ENCODE measurements around the gene KCNJ14.

The KCNJ14 gene

DNA sequence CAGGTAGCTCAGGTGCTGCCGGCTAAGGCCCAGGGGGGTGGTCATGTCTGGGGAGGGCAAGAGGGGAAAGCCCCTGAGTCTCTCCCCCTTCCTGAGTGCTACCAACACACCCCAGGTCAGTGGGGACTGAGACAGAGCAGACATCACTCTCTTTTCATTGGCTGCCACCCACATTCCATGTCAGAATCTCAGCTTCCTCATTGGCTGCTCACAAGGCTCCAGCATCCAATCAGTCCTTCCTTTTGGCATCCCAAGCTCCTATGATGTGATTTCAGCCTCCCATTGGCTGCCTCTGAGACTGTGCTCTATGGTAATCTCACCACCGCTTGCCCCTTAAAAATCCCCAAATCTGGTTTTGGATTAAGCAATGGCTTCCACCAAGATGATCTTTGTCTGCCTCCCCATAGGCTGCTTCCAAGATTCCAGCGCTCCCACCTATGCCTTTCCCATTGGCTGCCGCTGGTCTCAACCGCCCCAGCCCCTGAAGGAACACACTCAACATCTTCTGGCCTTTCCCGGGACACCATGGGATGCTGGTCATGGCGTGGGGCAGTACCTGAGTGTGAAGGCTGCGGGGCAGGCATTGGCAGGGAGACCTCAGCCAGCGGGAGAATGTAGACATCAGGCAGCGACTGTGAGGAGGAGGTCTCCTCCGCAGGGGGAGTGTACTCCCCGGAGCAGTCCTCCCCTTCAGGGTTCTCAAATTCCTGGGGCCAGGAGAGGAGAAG lies 54.3 kb downstream of the KCNJ14 start:
- no peak for DNase-seq

DNA sequence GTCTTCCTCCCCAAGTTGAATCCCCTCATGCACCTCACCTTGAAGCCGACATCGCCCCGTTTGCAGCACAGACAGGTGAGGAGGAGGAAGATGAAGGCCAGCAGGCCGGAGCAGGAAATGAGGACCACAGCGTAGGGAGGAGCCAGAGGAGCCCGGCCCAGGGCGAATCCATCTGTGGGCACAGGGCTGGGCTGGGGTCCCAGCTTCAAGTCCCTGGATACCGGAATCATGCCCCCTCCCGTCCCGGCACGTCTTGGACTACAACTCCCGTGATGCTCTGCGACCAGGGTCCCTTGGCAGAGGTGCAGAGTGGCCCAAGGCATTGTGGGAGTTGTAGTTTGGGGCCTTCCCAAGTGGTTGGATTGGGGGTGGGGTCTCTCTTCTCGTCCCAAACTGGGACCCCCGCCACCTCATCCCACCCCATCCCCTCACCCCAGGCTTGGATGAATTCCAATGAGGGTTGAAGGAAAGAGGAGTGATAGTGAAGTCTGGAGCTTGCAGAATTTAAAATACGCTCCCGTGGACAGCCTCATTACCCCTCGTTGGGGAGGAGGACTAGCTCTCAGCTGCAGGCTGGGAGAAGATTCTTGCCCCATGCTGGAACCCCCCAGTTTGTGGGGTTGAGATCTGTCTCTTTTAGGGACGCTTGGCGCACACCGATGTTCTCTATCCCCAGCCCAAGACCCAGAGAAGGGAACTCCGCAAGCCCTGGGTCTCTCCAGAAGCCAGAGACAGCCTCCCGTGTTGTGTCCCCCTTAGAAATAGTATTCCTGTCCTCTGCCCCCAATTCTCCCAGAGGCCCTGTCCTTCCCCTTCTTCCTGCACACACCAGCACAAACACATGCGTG lies 55.3 kb downstream of the KCNJ14 start:
- peak; percentile 69 to 76 (median 69) for DNase-seq

DNA sequence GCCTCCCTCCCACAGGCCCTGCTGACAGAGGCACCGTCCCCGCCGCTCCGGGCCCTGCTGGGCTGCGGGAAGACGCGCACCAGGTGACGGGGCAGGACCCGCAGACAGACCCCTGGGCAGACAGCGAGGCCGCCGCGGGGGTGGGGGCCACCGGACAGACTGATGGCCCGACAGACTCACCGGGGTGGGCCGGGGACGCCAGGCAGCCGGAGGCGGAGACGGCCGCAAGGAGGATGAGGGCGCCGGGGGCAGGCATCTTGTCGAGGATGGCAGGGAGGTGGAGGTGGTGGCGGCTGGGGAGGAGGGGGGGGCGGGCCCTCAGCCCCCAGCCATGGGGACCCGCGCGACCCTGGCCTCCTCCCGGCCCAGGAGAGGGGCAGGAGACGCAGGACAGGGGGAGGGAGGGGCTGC lies 56.0 kb downstream of the KCNJ14 start:
- peak in 1 of 3 experiments; percentile 40 for DNase-seq

DNA sequence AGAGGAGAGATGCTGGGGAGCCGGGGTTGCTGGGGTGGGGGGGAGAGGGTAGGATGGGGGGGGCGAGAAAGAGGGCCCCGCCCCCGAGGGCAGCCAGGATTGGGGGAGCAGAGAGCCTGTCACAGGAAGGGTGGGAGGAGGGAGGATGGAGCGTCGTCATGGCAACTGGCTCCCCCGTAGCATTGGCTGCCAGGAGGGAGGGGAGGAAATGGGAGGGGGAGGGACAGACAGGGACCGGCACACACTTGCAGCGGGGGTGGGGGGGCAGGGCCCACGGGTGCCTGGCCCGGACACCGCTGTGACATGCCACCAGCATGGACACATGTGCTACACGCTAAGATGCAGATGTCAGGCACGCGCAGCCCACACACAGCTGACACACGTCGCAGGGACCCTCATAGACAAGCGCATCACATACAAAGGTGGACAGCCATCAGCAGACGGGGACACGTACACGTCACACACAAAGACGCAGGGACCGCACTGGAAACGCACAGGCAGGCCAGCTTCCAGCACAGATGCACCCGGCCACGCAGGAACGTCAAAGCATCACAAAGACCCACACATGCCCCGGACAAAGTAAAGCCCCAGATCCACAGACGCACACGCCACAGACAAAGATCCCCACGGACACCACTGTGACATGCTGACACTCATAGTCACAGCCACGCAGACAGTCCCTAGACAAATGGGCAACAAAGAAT lies 56.6 kb downstream of the KCNJ14 start, which contains the start of gene LMTK3:
TSS of gene LMTK3 (minus strand) at position 36 of the 704 bp plus-strand sequence. CDS start 259 bp downstream, outside the sequence.
- DNase-seq = peak; percentile 40 to 85 (median 68)

DNA sequence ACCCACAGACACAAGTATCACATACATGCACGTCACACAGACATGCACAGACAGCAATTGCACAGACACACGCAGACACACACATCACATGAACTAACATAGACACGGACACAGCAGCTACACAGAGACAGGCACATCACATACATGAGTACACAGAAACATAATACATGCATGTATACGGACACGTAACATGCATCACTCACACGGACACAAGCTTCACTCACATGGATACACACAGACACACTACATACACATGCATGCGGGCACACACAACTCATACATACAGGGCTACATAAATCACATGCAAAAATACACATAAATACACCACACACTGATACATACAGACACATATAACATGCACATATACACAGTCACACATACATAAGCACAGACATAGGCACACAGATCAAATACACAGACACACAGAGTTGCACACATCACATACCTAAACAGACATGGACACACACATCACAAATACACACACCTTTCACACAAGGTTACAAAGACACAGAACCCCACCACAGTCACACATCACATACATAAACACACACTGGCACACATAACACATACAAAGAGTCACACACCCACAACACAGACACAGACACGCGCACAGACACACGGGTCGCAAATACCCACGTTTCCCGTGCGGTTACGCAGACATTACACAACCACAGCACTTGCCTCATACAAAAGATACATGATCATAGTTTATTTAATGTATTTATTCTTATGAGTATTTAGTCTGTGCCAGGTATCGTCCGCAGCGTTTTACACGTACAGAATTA lies 57.3 kb downstream of the KCNJ14 start:
- peak in 1 of 3 experiments; percentile 32 for DNase-seq

DNA sequence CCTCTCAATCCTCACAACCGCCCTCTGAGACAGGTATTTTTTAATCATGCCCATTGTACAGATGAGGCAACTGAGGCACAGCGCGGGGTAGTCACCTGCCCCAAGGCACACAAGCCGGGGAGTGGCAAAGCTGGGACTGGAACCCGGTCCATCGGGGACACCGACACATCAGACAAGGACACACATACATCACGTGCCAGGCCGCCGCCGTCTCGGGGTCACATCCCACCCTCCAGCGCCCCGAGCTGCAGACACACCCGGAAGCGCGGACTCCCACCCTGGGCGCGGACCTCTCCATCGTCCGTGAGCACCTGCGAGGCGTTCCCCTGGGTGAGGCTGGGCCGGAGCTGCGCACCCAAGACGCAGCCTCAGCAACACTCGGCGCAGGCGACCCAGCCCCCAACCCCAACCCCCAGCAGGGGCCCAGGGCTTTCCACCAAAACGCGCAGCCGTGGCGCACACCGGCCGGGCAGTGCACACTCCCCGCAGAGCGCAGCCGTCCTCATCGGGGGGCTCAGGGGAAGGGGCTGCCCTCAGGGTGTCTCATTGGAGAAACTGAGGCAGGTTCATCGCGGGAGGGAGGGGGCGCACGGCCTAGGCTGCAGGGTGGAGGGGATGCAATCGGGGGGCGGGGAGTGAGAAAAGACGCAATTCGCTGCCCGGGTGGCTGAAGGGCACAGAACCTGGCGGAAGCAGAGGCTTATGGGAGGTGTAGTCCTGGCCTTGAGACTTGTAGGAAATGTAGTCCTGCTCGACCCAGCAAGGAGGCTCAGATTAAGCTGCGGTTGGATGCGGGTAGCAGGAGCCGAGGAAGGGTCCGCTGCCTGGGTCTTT lies 58.1 kb downstream of the KCNJ14 start:
- peak; percentile 72 to 87 (median 81) for DNase-seq

DNA sequence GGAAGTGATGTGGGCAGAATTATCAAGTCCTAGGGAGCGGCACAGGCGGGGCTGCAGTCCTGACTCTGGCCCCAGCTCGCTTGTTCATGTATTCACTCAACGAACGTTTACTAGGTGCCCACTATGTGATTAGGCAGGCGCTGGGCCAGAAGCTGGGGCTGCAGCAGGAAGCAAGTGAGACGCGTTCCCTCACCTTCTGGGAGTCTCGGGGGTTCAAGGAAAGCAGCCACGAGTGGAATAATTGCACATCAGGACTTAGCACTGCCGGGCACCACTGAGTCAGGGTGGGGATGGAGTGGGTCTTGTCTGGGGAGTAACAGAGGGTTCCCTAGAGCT lies 58.7 kb downstream of the KCNJ14 start:
- no peak for DNase-seq

DNA sequence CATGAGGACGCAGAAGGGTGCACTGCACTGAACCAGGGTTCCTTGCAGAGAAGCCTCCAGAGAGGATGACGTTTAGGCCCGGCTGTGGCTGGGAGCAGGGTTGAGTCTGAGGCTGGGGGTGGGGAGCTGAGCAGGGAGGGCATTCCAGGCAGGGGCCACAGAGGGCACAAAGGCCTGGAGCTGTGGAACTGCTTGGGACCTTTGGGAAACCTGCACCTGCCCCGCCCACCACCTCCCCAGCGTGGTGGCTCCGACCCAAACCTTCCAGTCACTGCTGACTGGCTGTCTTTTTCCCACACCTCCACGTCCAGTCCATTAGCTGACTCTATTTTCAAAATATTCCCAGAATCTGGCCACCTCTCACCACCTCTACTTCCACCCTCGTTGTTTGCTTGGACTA lies 61.2 kb downstream of the KCNJ14 start:
- DNase-seq = no peak

Measured in NCI-H1417 (cell line).